Kasumi-1 (cell line): ENCODE data around the gene FCAMR.

Experiments
- DNase-seq, 2 experiments: peaks; one replicate each; lab custom pipeline; 2025; lab: John Stamatoyannopoulos, UW

The FCAMR gene

DNA sequence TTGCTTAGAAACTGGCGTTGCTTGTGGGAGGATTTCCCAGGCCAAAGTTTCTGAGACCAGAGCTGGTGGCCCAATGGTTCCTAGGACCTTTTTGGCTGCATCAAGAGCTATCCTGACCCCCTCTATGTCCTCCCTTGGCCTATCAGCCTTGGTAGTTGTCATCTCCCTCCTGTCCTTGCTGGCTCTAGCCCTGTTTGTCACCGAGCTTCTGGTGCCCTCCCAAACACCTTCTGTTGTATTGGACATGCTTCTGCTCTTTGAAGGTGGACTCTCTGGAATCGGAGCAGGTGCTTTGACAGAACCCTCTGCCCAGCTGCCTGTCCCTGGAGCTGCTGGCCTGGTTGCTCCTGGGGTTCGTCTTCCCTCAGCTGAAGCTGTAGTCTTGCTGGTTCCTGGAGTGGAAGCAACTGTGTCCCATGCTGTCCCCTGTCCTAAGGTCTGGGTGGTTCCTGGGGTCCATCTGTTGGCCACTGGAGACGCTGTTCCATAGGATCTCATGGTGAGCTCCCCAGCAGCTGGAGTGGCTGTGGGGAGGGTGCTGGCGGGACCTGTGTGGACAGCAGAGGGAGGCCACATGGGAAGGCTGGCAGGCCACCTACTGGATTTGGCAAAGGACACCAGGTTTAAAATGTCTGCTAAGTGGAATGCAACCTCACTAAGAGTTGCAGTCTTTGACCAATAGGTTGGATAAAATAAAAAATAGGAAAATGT lies 9.4 kb downstream of the FCAMR start:
- no peak for DNase-seq

- no peak for DNase-seq
Measured at GRCh38 chr1:206958144-206958543, 12.1 kb downstream of the FCAMR start.

GRCh38 chr1:206957639-206958038 lies 12.6 kb downstream of the FCAMR start:
- DNase-seq = no peak

DNA sequence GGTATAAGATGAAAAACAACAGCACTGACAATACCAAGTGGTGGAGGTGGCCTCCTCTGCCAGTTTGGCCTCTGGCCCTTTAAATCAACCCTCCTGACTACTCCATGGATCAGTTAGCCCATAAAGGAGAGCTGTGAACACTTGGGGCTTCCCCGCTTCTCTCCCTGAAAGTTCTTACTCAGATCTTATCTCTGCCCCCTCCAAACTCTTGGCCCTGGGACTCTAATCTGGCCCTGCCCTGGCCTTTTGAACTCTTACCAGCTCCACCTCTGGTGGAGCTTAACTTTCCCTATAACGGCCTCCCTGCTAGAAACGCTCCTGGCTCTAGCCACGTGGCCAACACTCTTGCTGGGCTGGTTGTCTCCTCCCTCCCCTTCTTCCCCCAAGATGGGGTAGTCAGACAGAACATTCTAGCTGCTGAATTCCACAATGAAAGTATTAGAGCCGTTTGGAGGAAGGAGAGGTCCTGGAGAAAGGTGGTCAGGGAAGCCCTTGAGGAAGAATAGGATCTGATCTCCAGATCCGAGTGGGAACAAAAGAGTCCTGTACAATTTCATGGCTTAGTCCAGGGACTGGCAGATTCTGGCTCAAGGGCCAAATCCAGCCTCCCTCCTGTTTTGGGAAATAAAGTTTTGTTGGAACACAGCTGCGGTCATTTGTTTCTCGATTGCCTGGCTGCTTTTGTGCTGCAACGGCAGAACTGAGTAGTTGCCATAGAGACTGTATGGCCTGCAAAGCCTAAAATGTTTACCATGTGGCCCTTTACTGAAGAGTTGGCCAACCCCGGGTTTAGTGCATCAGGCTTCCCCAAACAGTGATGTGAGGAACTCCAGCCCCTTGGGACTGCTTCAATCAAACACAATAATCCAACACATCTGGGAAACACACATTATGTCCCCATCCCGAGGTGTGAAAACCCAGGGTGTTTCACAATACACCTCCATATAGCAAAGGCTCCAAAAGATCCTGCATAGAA lies 14.5 kb downstream of the FCAMR start:
- DNase-seq = no peak

DNA sequence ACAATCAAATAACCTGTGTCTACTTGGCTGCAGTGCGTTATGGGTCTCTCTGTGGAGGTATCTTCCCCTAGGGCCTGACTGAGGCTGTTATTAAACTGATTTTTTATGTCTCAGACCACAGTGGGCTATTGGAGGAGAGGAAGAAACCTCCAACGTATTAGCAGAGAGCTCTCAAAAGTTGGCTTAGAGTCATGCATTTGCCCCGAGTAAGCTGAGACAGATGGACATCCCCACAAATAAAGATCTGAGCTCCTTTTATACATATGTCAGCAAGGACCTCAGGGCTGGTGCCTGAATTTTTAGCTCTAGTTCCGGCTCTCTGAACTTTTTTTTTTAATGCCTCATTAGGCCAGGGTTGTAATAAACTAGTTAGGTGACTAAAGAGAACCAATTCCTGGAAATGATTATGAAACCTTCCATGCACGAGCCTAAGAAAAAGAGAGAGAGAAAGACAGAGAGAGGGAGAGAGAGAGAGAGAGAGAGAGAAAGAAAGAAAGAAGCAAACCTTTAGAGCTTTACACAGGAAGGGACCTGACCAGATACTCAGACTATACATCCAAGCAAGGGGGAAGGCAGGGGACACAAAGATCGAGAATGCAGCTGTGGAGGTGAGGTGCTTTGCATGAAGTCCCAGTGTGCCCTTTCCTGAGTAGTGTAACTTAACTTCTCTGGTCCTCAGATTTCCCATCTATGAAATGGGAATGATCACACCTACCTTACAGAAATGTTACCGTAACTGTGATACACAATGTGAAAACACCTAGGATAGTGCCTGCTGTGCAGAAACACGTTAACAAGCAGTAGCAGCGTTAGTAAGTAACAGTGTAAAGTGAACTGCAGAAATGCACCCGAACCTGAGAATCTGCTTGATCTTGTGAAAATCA lies 15.6 kb downstream of the FCAMR start:
- DNase-seq = no peak

DNA sequence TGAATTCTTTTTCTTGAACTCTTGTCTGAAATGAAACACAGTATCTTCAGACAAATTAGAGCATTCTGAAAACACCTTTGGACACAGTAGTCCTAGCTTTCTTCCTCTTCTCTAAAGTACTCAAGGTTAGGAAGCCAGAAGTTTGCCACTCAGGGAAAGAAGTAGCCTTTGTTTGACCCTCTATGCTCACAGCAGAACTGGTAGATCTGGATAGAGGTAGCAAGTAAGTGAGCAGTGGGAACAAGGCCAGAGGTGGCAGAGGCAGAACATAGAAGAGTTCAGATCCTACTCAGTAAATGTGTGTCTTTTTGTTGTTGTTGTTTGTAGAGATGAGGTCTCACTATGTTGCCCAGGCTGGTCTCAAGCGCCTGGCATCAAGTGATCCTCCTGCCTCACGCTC lies 16.6 kb downstream of the FCAMR start:
- DNase-seq = no peak

GRCh38 chr1:206953126-206953525 lies 17.1 kb downstream of the FCAMR start:
- no peak for DNase-seq

GRCh38 chr1:206952171-206952570 lies 18.1 kb downstream of the FCAMR start:
- peak in 1 of 2 experiments; percentile 5 for DNase-seq

GRCh38 chr1:206951318-206952100 lies 18.8 kb downstream of the FCAMR start:
- no peak for DNase-seq

GRCh38 chr1:206949641-206950040 lies 20.6 kb downstream of the FCAMR start:
- DNase-seq = no peak

DNA sequence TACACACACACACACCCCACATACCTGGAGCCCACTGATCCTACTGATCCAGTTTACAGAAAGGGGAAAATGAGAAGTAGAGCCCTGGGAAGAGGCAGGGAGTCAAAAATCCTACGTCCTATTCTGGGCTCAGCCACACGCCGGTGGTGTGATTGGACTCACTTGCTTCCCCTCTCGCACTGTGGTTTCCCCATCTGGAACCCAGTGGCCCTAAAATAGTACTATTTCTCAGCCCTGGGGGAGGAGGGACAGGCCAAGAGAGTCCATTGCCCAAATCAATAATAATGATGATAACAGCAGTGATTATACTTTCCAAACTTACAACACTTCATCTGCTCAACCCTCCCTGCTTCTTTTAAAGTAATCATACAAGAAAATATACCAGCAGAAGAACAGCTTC lies 21.1 kb downstream of the FCAMR start:
- DNase-seq = peak in 1 of 2 experiments; percentile 3

DNA sequence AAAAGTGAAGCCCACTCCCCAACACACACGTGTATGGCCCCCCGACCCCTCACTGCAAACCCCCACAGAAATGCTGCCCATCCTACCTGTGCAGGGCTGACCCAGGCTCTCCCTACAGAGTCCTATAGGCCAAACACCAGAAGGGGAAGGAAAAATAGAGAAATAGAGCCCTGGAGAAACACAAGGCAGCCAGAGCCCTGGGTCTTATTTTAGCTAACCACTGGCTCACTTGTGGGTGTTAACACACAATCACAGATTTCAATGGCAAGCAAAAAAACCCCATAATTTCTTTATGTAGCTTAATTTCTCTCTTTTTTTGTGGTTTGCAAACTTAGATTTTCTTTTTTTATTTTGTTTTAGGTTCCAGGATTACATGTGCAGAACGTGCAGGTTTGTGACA lies 23.0 kb downstream of the FCAMR start:
- no peak for DNase-seq

- DNase-seq = no peak
Measured at GRCh38 chr1:206946261-206946660, 24.0 kb downstream of the FCAMR start, which contains the start of gene PIGR. Gene PIGR, minus strand, starts transcription at chr1:206946466. Its CDS starts 5,935 bp downstream, at chr1:206940531.

- DNase-seq = no peak
Measured at GRCh38 chr1:206945779-206946178, 24.5 kb downstream of the FCAMR start.

DNA sequence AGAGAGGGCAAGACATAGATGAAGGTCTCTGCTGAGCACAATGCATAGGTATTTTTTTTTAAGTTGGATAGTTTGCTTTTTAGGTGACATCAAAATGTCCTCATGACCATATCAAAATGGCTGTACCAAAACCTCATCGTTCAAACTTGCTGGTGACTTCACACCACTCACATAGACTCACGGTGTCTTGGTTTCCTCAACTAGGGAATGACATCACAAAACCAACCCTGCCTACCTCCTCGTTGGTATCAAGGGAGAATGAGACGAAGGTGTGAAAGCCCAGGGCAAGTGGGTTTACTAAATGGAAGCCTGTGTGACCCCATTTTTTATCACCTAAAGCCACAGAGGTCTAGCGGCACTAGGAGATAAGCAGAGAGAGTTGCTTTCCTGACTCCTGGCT lies 25.6 kb downstream of the FCAMR start:
- no peak for DNase-seq

GRCh38 chr1:206941766-206942418 lies 28.4 kb downstream of the FCAMR start:
- no peak for DNase-seq

GRCh38 chr1:206940588-206940936 lies 29.7 kb downstream of the FCAMR start:
- DNase-seq = no peak

- DNase-seq = no peak
Measured at GRCh38 chr1:206939841-206940587, 30.2 kb downstream of the FCAMR start.

DNA sequence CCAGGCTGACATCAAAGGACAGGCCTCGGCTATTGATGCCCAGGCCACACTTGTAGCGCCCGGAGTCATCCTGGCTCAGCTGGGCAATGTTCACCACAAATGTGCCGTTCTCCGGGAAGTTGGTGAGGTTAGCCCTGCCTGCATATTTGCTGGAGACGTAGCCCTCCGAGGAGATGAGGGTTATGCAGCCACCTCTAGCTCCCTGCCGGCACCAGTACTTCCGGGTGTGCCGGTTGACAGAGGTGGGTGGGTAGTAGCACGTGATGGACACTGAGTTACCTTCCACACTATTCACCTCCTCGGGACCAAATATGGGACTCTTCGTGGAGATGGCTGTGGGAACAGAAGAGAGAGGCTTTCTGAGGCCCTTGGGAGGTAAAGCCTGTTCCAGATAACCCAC lies 31.1 kb downstream of the FCAMR start:
- no peak for DNase-seq

- DNase-seq = no peak
Measured at GRCh38 chr1:206937425-206937824, 32.8 kb downstream of the FCAMR start.
